CD4-positive, alpha-beta T cell treated with Interferon gamma for 1 hour (primary cell): Measurements from ENCODE around the gene FRMD1.

ENCODE experiments used
- DNase-seq: peaks from one replicate; pipeline ENCODE4 v3.0.0-alpha.2; 2020

The FRMD1 gene

DNA sequence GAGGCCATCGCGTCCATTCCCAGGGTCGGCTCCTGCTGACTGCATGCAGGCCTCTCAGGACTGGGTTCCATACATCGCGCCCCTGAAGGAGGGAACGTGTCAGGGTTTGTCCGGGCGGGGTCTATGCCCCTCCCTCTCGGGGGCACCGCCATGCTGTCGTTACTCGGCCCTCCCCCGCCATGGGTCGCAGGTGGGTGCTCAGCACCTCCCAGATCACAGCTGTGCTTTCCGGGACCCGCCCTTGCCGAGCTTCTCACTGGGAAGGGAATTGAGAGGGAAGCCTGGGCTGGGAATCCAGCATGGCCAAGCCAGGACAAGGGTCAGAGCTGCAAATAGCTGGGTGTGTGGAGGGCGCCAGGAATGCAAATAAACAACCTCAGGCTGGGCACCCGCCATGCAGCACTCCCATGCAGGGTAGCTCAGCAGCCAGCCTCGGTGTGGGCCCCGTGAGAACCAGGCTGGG is at the start of gene FRMD1:
FRMD1 (minus strand) TSS at position 270 of the 463 bp plus-strand sequence; CDS start at position 152, 118 bp downstream.
- DNase-seq = no peak

DNA sequence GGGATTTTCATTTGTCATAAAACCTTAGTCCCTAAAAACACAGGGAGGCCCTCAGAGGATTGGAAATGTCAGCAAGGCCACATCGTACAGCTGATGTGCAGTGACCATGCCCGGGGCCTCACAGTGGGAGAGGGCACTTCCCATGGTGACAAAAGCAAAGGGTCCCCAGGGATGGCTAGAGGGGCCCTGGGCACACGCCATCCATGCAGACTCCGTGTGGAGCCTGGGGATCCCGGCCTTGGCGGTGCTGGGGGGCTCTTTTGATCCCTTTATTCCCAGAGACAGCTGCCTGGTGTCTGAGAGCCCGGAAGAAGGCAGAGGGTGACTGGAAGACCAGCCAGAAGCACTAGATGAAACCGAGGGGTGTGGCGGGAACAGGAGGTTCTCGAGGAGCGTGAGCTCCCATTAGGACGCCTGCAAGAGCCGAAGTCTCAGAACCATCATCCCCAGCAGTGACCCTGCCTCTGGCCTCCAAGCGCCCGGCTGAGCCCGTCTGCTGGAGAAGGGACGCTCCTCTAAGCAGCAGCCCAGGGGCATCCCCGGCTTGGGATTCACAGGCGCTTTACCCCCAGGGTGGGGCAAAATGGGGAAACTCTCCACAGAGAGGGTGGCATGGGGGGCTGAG is 49.1 kb upstream of the FRMD1 start:
- no peak for DNase-seq

DNA sequence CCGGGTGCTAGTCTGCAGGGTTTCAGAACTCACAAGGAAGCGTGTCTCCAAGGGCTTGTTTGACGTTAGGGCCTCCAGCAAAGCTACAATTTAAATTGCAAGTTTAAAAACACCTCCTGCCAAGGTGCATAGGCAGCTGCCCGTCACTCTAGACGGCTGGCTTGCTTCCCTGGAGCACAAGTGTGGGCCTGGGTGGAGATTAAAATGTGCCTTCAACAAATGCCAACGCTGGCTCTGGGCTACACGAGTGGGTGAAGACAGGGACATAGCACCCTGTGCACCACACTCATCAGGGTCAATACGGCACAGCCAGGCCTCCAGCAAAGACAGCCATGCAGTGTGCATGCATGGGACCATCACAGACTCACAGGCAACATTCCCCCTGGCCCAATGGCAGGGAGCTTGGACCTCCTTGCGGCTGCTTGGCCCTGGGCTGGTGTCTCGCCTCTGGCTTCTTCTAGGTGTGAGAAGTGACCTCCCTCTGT is 48.4 kb upstream of the FRMD1 start:
- no peak for DNase-seq

DNA sequence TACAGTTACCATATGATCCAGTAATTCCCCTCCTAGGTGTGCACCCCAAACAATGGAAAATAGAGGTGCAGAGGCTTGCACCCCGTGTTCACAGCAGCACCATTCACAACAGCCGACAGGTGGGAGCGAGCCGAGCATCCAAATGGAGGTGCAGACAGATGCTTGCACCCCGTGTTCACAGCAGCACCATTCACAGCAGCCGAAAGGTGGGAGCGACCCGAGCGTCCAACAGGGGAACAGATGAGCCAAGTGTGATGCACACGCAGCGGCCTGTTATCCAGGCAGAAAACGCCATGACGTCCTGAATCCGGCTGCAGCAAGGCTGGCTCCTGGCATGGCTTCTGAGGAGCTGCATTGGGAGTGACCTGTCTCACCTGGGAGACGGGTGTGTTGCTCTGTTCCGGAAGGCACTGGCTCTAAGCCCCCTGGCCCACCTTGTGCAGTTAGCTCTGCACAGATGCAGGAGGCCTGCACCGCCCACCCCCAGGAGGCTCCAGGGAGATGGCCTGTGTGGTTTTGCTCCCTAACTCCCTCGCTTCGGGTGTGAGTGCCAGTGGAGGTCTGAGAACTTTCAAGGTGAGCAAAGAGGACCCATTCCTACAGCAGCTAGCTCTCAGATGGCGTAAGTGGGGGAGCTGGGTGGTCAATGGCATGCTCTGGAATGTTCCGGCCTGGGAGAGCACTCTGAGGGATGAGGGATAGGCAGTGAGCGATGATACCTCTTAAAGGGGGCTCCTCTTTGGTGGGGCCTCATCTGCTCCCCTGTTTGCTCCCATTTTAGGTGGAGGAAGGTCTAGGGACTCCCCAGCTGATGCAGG is 47.8 kb upstream of the FRMD1 start:
- DNase-seq = no peak

DNA sequence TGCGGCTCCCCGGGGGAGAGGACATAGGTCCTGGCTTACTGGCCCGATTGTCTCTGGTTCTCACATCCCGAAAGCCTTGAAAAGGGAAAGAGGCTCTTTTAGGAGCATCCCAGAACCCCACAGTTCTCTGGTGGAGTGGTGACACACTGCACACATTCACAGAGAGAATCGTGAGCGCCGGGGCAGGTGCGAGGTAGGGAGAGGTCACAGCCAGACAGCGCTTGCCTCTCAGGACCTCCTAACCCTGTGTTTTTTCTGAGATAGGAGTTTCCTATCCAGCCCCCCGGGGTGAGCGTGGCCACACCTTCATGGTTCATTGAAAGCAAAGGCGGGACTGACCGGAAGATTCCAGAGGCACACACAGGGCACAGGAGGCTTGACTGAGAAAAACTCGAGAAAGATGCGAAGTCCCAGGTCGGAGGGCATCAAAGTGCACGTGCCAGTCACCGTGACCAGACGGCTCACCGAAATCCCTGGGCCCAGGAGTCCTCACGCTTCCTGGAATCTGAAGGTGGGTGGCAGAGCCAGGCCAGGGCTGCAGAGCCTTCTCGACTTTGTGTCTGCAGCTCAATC is 46.5 kb upstream of the FRMD1 start:
- no peak for DNase-seq

DNA sequence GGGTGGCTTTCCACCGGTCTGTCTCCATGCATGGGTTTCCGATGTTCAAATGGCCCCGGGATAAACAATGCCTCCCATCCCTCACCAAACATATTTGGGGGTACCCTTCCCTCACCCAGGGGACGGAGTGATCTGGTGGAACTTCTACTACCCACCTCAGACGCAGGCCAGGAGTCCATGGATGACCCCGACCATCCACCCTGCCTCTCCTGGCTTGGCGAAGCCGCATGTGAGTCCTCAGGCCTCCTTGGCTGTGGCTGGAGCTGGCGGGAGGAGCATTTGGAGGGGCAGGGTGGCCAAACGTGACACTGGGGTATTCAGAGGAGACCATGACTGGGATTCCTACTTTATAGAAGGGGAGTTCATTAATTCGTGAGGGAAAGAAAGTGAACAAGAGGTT is 45.9 kb upstream of the FRMD1 start:
- no peak for DNase-seq

DNA sequence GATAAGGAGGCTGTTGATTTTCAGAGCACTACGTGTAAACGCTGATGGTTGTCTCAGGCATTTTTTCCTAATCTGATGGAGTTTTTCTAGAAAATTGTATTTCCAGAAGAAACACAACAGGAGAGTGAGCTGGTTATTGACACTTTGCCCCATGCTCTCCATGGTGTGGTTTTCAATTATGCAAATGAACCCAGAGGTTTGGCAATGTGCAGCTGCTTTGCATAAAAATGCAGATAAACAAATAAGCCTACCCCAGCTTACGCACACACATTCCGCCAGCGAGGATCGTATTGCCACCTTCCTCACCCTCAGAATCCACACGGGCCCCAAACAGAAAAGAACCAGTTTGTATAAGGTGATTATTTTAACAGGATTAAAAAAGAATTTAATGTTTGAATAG is 45.1 kb upstream of the FRMD1 start:
- no peak for DNase-seq

DNA sequence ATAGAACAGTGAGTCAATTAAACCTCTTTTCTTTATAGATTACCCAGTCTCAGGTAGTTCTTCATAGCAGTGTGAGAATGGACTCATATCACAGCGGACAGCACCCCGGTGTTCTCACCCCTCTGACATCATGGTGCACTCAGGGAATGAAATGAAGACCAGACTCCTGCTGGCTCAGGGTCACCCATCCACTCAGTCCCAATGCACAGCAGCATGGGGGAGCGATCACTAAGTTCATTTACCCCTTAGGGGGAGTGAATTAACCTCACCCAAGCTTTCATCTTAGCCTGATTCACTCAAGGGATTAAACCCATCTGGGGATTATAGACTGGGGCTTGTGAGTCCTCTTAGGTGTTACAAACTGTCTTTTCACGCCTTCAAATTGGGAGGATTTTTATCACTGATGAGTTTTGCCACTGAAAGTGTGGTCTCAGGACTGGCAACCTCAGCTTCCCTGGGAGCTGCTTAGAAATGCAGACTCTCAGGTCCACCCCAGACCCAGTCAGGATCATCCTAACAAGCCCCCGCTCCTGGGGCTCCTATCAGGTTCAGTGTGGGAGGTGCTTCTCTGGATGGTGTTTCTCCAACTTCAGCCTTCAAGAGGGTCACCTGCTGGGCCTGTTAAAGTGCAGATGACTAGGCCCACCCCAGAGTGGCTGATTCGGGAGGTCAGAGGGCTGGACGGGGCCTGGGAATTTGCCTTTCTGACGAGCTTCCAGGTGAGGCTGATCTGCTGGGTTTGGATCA is 44.3 kb upstream of the FRMD1 start:
- DNase-seq = no peak

DNA sequence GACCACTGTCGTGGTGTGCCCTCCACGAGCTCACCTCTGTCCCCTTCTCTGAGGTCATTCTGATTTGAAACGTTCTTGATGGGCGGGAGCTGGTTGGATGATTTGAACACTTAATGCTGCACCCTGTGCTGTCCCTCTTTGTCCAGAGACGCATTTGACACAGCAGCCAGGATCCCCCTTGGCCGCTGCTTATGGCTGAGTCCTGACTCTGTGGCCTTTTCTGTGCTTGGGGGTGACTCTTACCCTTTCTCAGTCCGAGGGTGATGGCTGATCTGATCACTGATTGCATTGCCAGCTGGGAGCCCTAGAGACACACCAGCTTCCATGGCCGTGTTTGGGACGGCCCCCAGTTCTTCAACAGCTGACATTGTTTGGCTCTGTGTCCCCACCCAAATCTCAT is 43.5 kb upstream of the FRMD1 start:
- no peak for DNase-seq

DNA sequence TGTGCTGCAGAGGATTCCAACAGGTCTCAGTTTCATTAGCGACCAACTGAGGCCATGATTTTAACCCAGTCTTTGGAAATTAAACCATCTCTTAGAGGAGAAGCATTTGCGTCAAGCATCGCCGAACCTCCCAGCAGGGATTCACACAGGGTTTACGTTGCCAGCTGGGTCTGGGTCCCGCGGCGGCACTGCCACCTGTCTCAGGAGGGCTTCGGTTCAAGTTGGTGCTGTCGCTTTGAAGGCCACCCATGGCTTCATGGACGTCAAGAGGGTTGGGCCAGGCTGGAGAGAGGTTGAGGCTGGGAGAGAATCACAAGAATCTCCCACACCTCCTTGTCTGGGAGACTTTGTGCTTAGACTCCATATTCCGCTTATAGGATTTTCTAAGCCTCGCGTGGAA is 43.0 kb upstream of the FRMD1 start:
- DNase-seq = no peak

DNA sequence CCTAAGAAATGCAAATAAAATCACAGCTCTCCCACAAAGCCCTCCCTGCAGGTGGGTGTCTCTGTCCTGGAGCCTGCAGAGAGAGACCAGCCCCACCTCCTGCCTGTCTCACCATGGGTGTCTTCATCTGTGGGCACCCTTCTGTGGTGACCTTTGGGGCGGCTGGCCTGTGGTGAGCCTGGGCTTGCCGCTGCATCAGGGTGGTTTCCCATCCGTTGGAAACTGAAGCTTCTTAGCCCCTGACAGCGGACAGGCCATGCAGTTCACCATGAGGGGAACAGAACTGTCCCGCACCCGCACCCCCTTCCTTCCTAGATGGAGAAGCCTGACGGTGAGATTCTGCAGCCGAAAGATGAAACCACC is 42.3 kb upstream of the FRMD1 start:
- DNase-seq = no peak

DNA sequence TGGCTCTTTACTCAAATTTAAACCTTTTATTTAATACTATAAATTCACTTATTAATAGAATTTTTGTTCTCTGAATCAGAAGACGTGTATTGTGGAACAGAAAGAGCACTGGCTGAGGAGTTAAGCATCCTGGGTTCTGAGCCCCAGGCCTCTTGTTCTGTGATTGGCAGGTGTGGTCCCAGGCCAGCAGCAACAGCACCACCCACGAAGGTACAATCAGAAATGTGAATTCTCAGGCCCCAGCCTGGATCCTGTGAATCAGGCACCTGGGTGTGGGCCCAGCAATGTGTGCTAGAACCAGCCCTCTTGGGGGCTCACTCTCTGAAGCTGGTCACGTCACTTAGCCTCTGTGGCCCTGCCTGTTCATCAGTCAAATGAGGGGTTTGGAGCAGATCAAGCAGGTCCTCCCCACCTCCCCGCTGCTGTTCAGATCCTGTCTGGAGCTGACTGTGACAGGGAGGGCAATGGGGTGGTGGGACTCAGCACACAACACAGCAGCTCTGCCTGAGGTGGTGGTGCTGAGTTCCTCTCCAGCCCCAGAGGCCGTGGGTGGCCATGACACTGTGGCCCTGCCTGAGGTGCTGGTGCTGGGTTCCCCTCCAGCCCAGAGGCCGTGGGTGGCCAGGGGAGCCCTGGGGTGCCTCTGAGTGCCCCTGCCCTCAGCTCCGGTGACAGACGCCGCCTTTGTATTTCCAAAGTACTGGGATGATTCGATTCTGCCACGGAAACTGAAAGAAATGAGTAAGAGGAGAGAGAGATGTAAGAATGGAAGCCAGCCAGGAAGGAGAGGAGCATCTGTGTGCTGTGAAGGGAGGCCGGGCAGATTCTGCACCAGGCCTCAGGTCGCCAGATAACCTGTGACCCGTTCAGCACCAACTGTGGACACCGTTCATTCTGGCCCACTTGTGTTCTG is 41.6 kb upstream of the FRMD1 start:
- no peak for DNase-seq

DNA sequence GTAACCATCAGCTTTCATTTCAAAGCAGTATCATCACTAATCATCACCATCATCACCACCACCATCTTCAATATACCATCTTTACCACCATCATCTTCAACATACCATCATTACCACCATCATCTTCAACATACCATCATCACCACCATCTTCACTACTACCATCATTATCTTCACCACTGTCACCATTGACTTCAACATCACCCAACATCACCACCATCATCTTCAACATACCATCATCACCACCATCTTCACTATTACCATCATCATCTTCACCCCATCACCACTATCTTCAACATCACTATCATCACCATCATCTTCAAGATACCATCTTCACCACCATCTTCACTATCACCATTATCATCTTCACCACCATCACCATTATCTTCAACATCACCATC is 40.5 kb upstream of the FRMD1 start:
- DNase-seq = no peak

DNA sequence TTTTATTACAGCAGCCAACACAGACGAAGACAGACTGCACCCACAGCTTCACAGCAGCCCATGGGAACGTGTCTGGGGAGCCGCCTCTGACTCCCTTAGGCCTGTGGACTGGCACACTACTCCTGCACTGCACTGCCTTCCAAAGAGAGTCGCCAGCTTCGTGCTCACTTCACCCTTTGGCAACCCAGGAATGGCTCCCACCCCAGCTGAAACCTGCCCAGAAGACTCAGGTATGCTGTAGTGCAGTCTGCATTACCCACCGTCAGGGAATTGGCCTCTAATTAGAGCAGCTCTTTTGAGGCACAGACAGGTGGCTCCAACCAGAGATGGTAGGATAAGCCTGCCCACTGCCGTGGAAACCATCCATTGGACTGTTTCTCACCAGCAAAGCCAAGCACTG is 39.9 kb upstream of the FRMD1 start:
- DNase-seq = no peak

DNA sequence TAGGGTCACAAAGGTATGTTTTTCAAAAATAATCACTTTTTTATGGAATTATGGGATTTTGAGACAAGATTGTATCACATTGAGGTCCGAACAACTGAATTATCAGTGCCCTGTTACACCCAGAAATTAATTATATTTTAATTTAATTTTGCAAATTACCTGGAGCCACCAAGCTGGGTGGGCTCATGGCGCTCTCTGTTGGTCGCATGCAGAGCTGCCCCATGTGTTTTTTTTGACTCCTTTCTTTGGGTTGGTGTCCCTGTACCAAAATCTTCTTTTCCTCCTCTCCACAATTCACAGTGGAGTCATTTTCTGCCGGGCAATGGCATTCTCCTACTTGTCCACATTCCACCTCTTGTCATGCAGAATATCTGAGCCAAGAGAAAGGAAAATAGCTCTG is 38.9 kb upstream of the FRMD1 start:
- DNase-seq = no peak

DNA sequence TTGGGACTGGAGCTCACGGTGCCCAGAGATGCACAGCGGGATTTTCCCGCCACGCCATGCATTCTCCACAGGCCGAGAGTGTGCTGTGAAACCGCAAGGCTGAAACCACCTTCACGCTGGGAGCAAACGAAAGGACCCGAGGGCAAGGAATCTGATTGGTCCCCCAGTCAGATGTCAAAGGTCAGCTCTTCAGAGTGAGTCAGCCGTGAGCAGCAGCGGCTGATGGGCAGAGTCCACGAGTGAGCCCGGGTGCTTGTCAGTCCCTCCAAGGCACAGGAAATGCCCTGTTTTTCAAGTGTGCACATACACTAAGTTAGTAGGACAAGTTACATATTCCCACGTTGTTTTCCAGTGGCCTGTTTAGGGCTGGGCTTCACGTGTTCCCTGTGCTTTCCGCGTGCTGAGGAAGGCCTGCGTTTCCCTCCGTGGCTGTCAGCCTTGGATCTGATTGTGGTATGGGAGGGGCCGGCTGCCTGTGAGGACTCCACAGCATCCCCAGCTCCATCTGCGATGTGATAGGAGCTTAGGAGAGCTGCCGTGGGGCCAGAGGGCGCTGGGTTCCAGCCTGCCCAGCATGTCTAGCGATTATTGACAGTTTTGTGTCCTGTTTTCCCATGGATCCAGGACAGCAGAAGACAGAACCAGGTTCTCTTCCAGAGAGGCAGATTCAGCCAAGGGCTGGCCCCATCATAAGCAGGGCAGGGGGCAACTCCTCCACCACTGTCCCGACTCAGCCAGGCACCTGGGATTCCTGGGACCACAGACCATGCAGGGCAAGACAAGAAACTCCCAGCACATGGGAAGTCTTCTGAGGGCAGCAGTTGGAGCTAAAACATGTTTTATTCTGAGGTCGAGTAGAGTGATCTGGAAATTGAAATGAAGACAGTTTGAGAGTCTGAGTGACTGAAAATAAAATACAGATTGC is 38.2 kb upstream of the FRMD1 start:
- DNase-seq = no peak

DNA sequence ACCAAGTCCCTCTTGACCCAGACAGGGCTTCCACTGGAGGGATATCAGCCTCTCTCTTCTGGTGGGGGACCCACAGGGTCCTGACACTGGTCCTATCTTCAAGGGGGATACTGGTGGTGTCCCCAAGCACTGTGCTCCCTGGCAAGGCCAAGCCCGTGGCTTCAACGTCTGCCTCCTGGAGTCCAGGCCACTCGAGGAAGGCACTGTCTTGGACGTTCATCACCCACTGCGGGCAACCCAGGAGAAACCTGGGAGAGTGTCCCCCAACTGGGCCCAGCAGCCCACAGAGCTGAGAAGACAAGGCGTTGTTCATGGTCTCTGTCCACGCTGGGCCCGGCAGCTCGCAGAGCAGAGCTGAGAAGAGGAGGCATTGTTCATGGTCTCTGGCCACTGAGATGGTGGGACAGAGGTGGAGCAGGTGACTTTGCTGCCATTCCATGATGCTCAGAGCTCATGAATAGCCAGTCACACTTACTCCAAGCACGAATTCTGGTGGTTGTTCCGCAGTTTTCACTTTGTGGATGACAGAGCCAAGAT is 37.5 kb upstream of the FRMD1 start:
- no peak for DNase-seq

DNA sequence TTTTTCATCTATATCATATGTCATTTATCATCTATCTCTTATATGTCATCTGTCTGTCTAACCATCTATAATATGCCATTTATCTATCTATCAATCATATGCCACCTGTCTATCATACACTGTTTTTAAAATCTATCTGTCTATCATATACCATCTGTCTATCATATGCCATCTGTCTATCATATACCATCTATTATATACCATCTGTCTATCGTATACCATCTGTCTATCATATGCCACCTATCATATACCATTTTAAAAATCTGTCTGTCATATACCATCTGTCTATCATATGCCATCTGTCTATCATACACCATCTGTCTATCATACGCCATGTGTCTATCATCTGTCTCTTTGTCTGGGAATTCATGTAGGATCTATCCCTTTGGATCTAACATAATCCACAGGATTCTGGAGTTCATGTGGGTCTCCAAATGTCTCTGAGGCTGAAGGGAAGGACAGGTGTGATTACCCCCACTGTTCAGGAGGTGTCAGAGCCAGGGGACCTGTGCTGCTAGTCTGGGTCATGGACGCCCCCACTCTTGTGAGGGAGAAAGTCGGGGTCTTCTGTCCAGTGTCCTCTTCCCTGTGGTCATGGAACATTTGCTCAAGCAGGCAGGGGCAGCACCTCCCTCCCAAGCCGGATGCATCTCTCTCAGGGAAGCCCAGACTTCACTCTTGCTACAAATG is 36.9 kb upstream of the FRMD1 start:
- no peak for DNase-seq

DNA sequence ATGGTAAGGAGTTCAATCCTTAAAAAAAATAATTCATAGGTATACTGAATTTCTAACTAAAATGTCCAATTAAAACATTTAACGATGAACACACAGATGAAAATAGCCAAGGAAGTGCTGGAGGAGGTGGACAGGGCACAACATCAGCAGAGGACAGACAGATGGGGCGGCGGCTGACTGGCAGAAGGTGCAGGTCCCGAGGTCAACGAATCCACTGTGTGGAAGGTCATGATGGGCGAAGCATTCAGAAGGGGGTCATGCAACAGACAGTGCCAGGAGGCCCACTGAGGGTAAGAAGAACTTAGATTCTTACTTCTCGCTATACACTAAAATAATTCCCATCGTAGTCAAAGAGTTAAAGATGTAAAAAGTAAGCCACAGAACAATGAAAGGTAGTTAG is 34.2 kb upstream of the FRMD1 start:
- DNase-seq = no peak

DNA sequence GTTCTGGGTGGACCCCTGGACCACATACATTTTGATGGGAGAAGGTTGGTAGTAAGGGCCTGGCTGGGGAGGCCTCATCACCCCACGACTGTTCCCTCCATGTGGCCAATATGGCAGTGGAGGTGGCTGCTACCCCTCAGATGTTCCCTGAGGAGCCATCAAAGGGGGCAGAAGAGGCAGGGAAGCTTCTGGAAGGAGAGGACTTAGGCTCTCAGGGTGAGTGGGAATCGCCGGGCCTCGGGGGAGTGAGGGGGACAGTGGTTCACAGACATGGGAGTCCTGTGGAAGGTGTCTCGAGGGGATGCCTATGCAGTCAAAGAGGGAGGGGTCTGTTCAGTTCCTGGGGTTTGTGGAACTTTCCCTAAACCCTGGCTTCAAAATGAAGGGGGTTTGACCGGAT is 32.9 kb upstream of the FRMD1 start:
- DNase-seq = no peak
